Iris pigment epithelial cell (primary cell): Measurements from ENCODE around the gene SP110.

Experiments used
- DNase-seq: peaks from one replicate; pipeline ENCODE4 v3.0.0-alpha.2; 2011; ENCODE audit warnings: low read depth

Gene SP110

DNA sequence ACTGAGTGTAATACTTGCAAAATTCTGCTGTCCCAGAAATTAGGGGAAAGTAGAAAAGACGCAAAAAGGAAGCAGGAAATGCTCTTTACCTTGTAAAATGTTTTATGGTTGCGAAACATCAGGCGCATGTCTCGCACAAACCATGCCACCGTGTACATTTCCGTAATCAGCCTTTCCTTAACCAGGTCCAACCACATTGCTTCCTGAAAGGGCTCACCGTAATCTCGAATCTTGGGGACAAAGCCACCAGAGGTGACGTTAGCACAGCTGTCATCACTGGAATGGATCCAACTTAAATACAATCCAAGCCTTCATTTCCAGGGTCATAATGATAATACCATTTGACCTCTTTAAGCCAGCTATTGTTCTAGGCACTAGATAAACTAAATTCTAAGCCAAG is 49.3 kb downstream of the SP110 start:
- DNase-seq = peak; percentile 8

DNA sequence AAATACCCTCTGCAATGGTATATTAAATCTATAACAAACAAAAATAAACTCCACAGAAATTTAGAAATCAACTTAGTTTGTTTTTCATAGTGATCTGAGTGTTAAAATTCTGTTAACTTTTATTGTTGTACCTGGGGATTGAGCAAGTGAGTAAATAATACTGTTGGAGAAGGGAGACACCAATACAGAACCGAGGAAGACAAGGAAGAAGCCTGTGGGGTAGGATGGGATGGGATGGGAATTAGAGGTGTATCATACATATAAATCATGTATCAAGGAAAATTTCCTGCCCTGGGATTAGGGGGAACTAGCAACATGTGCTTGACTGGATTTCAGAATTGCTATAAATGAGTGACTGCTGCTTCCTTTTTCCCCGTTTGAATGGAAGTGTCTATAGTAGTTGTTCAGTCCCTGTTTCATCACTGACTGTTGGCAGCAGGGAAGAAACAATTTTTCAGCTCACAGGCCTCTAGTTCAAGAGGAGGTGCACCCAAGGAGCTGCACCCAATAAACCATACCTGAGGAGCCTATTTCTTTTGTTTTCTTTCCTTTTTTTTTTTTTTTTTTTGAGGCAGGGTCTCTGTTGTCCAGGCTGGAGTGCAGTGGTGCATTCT is 53.1 kb downstream of the SP110 start:
- DNase-seq = no peak

DNA sequence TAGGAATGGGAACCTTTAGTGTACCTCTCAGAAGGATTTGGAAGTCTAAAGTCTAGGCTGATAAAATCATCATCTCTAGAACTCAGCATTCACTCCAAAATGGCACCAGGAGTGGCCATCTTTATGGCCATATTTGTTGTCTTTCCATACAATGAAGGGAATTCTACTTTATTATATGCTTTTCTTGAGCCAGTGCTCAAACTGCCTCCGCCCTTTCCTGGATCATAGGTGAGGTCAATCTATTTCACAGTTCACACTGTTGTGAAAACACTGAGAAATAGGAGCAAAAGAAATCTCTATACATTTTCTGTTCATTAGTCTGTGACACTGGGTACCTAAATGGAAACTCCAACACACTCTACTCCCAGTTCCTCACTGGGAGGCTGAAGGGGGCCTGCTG is 55.6 kb downstream of the SP110 start:
- DNase-seq = no peak

DNA sequence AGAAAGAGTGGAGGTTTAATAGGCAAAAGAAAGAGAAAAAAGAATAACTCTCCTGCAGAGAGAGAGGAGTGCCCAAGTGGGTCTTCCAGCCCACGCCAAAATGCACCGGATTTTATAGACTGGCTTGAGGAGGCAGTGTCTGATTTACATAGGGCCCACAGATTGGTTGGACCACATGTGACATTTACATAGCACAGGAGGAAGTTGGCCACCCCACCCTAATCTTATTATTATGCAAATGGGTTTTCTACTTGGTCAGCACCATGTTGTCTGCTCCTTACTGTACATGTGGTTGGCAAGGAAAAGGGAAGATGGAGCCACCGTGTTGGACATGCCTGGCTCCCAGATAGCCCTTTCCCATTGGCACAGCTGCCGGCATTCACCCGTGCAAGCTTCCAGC is 56.8 kb downstream of the SP110 start:
- DNase-seq = no peak

DNA sequence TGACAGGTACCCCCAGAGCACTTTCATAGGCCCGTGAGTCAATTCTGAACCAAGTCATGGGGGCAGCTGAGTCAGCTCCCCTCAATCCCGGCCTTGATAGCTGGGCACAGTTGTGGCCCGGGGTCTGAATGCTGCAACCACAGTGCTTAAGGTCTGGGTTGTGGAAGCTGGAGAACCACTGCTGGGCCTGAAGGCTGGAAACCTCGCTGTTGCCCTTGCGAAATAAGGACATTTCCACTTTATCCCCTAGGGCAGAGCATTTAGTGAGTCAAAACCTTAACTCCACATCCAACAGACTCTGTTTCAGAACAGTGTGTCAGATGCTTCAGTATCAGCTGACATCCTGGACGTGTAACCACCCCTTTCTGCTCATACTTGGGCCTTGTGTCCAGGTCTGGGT is 58.6 kb downstream of the SP110 start:
- peak; percentile 66 for DNase-seq

DNA sequence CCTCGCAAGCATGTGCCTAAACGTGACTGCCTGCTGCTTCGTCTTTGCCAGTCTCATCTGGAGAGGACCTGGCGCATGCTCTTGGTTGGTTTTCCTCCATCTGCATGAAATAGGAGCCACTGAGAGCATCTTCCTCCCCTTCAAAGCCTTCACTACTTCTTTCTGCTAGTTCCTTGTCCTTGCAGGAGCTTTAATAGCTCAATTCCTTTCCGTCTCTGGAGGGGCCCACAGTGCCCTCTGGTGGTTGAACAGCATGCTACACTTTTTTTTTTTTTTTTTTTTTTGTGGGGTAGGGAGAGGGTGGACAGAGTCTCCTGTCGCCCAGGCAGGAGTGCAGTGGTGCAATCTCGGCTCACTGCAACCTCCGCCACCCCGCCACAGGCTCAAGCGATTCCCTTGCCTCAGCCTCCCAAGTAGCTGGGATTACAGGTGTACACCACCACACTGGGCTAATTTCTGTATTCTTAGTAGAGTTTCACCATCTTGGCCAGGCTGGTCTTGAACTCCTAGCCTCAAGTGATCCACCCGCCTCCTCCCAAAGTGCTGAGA is 59.6 kb downstream of the SP110 start:
- DNase-seq = peak; percentile 36

DNA sequence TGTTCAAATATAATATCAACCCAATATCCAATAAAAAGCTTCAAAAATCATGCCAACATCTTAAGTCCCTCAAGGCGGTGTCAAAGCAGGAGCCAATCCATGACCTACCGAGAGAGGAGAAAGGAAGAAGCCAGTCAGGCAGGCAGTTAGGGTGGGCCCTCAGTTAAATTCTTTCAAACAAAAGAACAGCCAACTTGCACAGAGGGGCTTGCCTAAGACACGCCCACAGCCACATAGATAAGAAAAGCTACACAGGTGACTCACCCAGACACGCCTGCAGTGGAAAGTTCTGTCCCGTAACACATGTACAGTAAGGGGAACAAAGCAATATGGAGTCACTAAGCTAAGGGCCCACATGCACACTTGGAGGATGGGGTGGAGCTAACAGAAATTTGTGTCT is 61.3 kb downstream of the SP110 start:
- DNase-seq = no peak

DNA sequence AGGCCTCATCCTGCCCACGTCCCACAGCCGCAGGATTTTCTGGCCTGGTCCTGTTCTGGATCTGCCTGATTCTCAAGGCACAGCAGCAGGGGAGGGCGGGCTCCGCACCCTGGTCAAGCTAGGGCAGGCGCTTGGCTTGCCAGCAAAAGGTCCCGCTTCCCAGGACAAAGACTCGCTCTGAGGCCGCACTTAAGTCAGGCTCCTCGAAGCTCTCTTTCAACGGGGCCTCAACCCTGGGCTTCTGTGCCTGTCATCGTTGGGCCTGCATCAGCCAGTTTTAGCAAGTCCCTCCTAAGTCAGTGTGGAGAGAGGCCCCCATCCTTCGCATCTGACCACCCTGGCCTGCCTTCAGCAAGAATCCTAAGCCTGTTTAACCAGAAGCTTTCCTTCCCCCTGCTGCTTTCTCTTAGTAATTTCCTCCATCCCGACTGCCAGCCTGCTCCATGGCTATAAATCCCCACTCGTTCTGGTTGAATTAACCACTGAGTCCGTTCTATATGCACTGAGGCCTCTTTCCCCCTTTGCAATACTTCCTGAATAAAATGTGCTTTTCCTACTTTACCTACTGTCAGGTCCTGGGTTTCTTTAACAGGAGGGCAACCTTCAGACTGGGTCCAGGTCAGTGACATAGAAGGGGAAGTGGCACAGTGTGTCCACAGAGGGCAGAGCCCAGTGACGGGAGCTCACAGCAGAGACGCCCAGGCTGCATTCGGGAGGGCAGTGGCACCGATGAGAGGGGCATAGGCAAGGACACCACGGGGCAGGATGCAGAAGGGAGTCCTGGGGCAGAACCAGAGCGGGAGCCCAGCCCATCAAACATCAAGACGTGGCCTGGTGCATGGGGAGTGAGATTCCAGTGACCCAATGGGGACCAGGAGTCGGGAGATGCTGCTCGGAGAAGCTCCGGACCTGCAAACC is 62.7 kb downstream of the SP110 start:
- DNase-seq = no peak

DNA sequence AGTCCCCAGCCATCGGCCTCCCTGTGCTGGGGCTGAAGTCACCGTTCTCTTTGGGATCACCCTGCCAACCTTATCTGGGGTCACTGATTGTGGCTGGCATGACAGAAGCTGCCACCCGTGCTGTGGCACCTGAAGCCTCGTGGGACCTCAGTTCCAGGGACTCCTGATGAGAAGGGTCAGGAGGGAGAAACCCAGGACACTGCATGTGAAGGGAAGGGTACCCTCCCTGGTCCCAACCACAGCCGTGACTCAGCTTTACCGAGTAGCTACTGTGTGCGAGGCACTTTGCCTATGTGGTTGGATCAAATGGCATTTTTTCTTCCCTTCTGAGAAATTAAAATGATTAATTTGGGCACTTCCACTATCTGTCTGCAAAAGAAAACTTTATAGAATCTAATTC is 64.4 kb downstream of the SP110 start:
- DNase-seq = no peak

DNA sequence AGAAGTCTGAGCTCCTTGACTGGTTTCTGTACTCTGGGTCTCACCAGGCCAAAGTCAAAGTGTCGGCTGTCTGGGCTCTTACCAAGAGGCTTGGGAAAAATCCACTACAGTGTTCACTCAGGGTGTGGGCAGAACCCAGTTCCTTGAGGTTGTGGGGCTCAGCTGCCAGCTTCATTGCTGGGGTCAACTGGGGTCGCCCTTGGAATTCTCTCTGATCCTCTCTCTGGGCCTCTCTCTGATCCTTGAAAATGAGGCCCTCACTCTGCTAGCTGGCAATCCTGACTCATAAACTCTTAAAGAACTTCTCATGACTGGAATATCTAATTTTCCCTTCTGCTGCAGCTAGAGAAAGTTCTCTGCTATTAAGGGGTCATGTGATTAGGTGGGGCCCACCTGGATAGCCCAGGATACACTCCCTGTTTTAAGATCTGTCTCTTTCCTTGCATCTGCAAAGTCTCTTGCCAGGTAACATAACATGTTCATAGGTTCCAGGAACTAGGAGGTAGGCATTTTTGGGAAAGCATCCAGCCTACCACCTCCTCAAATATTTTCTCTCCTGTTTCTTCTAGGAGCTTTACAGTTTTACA is 66.3 kb downstream of the SP110 start:
- peak; percentile 31 for DNase-seq

DNA sequence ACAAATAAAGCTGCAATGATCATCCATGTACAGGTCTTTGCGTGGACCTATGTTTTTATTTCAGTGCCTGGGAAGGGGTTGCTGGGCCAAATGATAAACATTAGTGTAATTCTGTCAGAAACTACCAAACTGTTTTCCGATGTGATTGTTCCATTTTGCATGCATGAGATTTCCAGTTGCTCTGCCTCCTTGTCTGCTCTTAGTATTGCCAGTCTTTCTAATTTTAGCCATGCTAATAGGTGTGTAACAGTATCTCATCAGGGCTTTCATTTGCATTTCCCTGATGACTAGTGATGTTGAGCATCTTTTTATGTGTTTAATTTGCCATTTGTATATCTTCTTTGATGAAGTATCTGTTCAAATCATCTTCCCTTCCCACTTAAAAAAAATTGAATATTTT is 67.5 kb downstream of the SP110 start:
- DNase-seq = no peak

DNA sequence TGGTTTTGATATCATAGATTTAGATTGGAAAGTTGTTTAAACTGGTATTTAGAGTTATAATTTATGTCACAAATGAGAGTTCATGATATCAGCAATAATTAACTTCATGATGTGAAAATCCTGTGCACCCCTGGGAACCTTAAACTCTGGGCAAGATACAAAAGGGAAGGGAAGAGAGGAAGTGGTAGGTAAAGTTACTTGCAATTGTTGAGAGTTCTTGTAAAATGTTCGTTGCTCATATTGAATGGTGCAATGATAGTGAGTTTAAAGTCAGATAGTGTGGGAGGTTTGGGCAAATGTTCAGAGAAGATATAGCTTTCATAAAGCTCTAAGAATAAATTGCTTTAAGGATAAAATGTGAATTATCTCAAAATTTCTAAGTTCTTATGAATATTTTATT is 75.4 kb downstream of the SP110 start:
- DNase-seq = no peak

DNA sequence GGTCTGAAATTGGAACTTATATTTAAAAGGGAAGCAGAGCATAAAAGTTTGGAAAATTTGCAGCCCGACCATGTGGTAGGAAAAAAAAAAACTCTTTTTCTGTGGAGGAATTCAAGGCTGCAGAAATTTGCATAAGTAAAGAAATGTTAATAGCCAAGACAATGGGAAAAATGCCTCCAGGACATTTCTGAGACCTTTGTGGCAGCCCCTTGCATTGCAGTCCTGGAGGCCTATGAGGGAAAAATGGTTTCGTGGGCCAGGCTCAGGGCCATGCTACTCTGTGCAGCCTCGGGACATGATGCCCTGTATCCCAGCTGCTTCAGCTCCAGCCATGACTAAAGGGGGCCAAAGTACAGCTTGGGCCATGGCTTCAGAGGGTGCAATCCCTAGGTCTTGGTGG is 79.1 kb downstream of the SP110 start:
- no peak for DNase-seq

DNA sequence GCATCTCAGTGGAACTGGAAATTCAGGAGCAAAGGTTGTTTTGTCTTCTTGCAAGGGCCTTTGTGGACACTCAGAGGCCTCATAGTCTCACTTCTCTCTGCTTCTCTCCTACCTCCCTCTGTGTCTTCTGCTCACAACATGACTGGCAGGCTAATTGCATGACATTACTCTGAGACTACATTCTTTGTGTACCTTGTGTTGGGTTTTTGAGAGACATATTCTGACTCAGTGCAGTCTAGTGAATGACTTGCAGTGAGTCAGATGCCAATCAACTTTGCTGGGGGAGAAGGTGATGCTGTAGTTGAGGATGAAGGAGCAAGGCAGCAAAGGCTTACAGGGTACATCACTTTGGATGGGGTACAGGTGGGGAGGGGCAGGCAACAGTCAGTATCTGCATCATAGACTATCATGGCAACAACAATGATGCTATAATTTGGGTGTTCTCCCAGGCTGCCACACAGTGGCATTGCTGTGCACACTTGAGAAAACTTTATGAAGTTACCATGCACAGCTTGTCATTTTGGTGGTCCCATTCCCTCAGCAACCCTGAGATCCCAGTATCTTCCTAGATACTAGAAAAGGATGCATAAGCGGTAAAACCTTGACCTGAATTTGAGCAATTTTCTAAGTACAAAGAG is 81.8 kb downstream of the SP110 start:
- DNase-seq = peak; percentile 33

DNA sequence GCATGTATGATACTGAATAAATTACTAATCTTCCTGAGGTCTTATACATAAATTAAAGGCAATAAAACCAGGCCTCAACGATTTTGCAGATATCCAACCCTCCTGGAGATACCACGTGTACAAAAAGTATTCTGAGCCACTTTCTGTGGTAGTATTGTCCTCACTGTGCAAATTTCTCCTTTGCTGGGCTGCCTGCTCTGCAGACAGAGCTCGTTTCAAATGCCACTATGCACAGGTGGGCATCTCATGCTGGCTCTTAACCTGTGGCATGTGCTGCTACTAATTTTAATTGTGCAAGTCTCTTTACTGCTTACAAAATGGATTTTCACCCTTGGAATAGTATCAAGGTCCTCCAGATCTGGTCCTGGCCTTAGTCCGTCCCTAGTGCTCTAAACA is 84.7 kb downstream of the SP110 start:
- no peak for DNase-seq

DNA sequence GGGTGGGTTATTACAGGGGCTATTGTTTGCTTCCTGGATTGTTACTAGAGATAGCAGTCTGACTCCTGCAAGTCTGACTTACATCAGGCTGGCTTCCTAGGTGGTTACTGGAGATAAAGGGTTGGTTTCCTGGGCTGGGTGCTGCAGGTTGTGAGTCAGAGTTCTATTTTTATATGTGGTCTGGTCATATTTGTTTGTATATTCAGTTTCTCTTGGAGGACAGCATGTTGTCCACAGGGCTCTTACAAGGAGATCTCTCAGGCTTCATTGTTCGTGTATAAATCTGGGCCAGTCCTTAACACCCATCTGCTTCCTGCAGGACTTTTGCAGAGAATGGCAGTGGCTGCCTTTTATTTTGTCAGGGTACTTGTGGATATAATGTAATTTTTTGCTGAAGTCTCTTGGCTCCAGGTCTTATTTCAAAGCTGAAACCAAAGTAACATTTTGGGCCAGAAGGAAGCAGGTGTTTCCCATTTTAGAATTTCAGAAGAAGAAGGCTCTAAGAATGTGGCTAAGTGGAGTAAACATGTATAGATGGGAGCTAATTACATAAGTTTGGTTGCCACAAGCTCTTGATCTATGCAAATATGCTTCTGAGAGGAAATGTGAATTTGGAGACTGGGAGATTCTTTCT is 85.2 kb downstream of the SP110 start:
- peak; percentile 88 for DNase-seq

DNA sequence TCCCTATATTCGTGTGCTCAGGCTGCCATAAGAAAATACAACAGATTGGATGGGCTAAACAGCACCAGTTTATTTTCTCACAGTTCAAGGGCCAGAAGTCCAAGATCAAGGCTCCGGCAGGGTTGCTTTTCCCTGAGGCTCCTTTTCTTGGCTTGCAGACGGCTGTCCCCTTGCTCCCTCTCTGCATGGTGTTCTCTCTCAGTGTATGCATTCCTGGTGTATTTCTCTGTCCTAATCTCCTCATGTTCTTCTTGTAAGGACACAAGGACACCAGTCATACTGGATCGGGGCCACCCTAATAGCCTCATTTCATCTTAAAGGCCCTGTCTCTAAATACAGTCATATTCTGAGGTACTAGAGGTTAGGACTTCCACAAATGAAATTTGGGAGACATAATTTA is 88.4 kb downstream of the SP110 start:
- no peak for DNase-seq

DNA sequence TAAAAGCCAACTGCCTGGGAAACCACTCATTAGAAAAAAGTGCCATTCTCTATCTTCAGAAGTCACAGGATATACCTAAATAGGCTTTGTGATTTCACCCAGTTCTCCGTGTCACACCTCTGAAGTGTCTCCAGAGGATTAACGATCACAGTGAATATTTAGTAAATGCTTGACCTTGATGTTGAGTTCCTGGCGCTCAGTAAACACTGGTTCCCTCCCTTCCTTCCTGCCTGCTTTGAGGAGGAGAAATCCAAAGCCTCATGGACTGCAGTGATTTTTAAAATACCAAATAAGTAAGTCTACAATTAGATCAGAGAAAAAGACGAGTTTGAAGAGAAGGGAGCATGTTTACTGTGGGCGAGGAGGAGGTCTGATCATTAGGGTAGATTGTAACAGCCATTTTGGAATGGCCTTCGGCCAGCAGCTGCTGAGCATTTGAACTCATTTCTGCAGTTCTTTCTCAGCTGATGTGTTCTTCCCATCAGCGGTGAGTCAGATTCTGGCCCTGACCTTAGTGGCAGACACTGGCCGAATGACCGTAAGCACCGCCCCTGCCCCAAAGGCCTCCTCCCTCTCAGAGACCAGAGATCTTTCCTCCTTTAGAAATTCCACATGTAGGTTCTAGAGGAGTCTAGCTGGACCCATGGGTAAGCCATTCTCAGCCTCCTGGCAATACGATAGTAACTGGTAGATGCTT is 89.0 kb downstream of the SP110 start:
- peak; percentile 93 for DNase-seq

DNA sequence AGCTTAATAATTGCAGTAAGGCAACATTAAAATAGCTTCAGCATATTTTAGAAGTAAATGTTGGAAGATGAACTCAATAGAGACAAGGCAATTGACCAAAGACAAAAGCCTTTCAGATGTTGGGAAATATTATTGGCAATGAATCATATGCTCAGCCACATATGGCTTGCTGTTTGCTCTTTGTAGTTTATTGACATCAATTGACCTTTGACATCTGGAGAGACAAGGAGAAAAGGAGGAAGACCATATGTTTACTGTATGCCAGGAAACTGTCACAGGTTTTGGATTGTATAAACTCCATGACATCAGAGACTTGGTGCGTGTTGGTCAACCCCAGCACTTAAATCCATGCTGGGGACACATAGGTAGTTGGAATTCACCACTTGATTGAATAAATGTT is 90.4 kb downstream of the SP110 start:
- no peak for DNase-seq

DNA sequence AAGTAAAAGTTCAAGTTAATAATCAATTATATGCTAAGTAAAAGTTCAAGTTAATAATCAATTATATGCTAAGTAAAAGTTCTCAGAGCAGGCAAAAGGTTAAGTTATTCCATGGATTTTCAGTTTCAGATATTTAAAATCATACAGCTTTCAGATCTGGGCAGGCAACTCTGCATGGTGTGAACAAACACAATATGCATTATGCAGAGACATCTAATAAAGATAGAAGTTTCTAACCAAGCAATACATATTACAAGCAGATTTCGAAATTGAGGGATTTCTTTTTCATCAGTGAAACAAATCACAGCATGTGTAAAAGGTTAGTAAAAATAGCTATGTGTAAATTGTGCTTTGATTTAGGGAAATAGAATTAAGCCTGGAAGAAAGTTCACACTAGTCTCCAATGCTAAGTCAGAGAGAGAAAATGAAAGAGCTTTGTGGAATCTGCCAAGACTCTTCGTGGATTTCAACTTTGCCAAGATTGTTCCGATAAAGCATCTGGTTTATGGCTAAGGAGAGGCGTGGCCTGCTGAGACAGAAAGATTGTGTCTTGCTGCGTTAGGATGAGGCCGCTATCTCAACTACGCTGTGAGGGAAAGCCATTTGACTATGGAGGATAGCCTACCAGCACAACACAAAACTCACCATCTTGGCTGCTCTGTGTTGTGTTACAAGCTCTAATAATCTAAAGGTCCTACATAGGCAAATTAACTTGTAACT is 91.0 kb downstream of the SP110 start:
- peak; percentile 53 for DNase-seq

DNA sequence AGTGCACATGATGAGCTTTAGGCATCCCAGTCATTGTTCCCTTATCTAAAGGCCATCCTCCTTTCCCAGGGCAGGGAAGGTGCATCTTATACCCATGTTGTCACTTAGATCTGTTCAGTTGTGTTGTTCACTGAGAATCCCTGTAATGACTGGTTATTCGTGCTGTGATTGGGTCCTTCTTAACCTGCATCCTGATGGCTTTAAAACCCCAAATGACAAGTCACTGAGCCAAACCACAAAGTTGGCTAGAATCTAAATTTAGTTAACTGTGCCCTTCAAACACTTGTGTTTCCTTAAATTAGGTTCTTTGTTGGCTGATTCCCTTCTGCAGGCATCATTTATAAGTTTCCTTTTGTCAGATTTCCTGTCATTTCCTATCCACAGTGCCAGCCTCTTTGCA is 92.6 kb downstream of the SP110 start:
- no peak for DNase-seq
